HCT116 (cell line): ENCODE data around the gene DNMT3L. TPM values are rescaled to one million over a fixed set of nuclear protein-coding genes. Genes with fewer than 3 reads are reported as not detected.

Source experiments
- ATAC-seq: fragments of 200-7000 bp; cut with Tn5 transposase; 2 replicates; pipeline ENCODE4 v1.9.1; 2020; ENCODE audit warnings: mild to moderate bottlenecking, moderate library complexity
- BruUV-seq: library from RNA; stranded (reverse); fragments of 400-500 nt; replicated peaks from 2 replicates; lab custom pipeline; 2021; lab: Mats Ljungman, UMichigan
- CTCF ChIA-PET: fragments of 300-600 bp; sonication (Branson Sonifier 250); formaldehyde crosslinking; loops from one replicate; lab custom pipeline; 2021; ENCODE audit warnings: antibody characterized with exemption; lab: Charles Lee
- POLR2A ChIA-PET: fragments of 300-600, 350-600 bp; sonication (Branson Sonifier 250); formaldehyde crosslinking; loops from one replicate; lab custom pipeline; 2021; ENCODE audit warnings: antibody characterized with exemption; lab: Charles Lee
- RAD21 ChIA-PET, 2 experiments: fragments of 300-600 bp; sonication (Branson Sonifier 250); formaldehyde crosslinking; loops; one replicate each; lab custom pipeline; 2023; ENCODE audit warnings: low total read pairs in 2 of 2; ENCODE audit not compliant: uncharacterized antibody in 2 of 2, unreplicated experiment in 2 of 2, low non-redundant PET in 1 of 2; lab: Charles Lee
- DNase-seq: peaks from one replicate; pipeline ENCODE4 v3.0.0-alpha.2; 2010; ENCODE audit warnings: low read depth, low spot score
- H2AFZ ChIP-seq: fragments of 200-600 bp; shearing (Covaris generic), sonication (generic); 2 replicates; pipeline ENCODE4 v1.6.1; 2017; ENCODE audit warnings: low read depth, mixed run types, mixed read lengths, antibody characterized with exemption, low read length; ENCODE audit not compliant: poor library complexity, severe bottlenecking
- H3K27ac ChIP-seq: 2 replicates; pipeline ENCODE4 v1.5.1; 2012; ENCODE audit warnings: low read depth, low read length
- H3K27me3 ChIP-seq: fragments of 200-600 bp; sonication (generic); 2 replicates; pipeline ENCODE4 v1.6.1; 2016; ENCODE audit warnings: mixed run types, low read length, mixed read lengths; ENCODE audit not compliant: insufficient read depth
- H3K36me3 ChIP-seq, 2 experiments: fragments of 200-500 bp in 1 of 2; fragments of 200-600 bp in 1 of 2; sonication (Bioruptor generic) in 1 of 2; sonication (generic) in 1 of 2; 2 replicates each; pipeline versions ENCODE4 v1.5.1 to v1.6.1; 2014 to 2016; ENCODE audit warnings: low read length in 2 of 2, inconsistent platforms in 1 of 2, mixed read lengths in 1 of 2, mixed run types in 1 of 2; ENCODE audit not compliant: insufficient read depth in 2 of 2, control insufficient read depth in 1 of 2
- H3K4me1 ChIP-seq, 2 experiments: fragments of 200-600 bp in 1 of 2; sonication (generic) in 1 of 2; 2 replicates each; pipeline versions ENCODE4 v1.5.1 to v1.6.1; 2012 to 2017; ENCODE audit warnings: low read length in 2 of 2, inconsistent platforms in 1 of 2, mild to moderate bottlenecking in 1 of 2, mixed read lengths in 1 of 2, mixed run types in 1 of 2, moderate library complexity in 1 of 2; ENCODE audit not compliant: insufficient read depth in 2 of 2, control insufficient read depth in 1 of 2
- H3K4me2 ChIP-seq: fragments of 200-600 bp; sonication (generic); 2 replicates; pipeline ENCODE4 v1.6.1; 2017; ENCODE audit warnings: mixed run types, low read length, mixed read lengths
- H3K4me3 ChIP-seq, 2 experiments: fragments of 200-600 bp in 1 of 2; sonication (generic) in 1 of 2; replicated peaks in 1 of 2; 2 replicates each; pipeline ENCODE4 v1.5.1; 2011 to 2016; ENCODE audit warnings: low read length in 2 of 2, control low read depth in 1 of 2, low read depth in 1 of 2, mild to moderate bottlenecking in 1 of 2, mixed read lengths in 1 of 2, mixed run types in 1 of 2
- H3K79me2 ChIP-seq: fragments of 200-600 bp; sonication (generic); 2 replicates; pipeline ENCODE4 v1.6.1; 2017; ENCODE audit warnings: mild to moderate bottlenecking, mixed run types, low read length, moderate library complexity, mixed read lengths; ENCODE audit not compliant: insufficient read depth
- H3K9ac ChIP-seq: fragments of 200-600 bp; sonication (generic); 2 replicates; pipeline ENCODE4 v1.6.1; 2016; ENCODE audit warnings: low read length, mixed read lengths
- H3K9me2 ChIP-seq: fragments of 200-600 bp; sonication (generic), shearing (Covaris generic); 2 replicates; pipeline ENCODE4 v1.6.1; 2017; ENCODE audit warnings: mixed run types, mild to moderate bottlenecking, moderate library complexity; ENCODE audit not compliant: insufficient read depth
- H3K9me3 ChIP-seq, 2 experiments: fragments of 200-500 bp in 1 of 2; fragments of 200-600 bp in 1 of 2; sonication (Bioruptor generic) in 1 of 2; sonication (generic) in 1 of 2; 2 replicates each; pipeline ENCODE4 v1.6.1; 2014 to 2017; ENCODE audit warnings: low read length in 2 of 2, mixed read lengths in 2 of 2, inconsistent platforms in 1 of 2, low read depth in 1 of 2, mild to moderate bottlenecking in 1 of 2, mixed run types in 1 of 2, moderate library complexity in 1 of 2; ENCODE audit not compliant: control insufficient read depth in 1 of 2, insufficient read depth in 1 of 2
- H4K20me1 ChIP-seq: fragments of 200-600 bp; sonication (generic), shearing (Covaris generic); 2 replicates; pipeline ENCODE4 v1.6.1; 2017; ENCODE audit warnings: mixed run types, mild to moderate bottlenecking, moderate library complexity; ENCODE audit not compliant: insufficient read depth
- EGR1 ChIP-seq: IDR thresholded peaks from 2 replicates; pipeline ENCODE4 v1.6.1; 2012; ENCODE audit warnings: low read depth
- ELF1 ChIP-seq: IDR thresholded peaks from 2 replicates; pipeline ENCODE4 v1.6.1; 2012; ENCODE audit warnings: low read depth, borderline replicate concordance
- EZH2 ChIP-seq: fragments of 200-600 bp; sonication (generic); IDR thresholded peaks from 2 replicates; pipeline ENCODE4 v1.6.1; 2017; ENCODE audit warnings: antibody characterized with exemption, mixed run types
- EZH2phosphoT487 ChIP-seq: fragments of 200-600 bp; IDR thresholded peaks from 2 replicates; pipeline ENCODE4 v1.6.1; 2018; ENCODE audit warnings: antibody characterized with exemption, borderline replicate concordance
- JUND ChIP-seq: IDR thresholded peaks from 2 replicates; pipeline ENCODE4 v1.6.1; 2012
- POLR2AphosphoS5 ChIP-seq: IDR thresholded peaks from 2 replicates; pipeline ENCODE4 v1.6.1; 2011; ENCODE audit warnings: mild to moderate bottlenecking, low read depth, low read length, moderate library complexity
- RAD21 ChIP-seq: IDR thresholded peaks from 2 replicates; pipeline ENCODE4 v1.6.1; 2012; ENCODE audit warnings: low read depth, mild to moderate bottlenecking
- SP1 ChIP-seq: IDR thresholded peaks from 2 replicates; pipeline ENCODE4 v1.6.1; 2012; ENCODE audit warnings: low read depth
- SRF ChIP-seq: IDR thresholded peaks from 2 replicates; pipeline ENCODE4 v1.6.1; 2012; ENCODE audit warnings: low read depth
- YY1 ChIP-seq: IDR thresholded peaks from 2 replicates; pipeline ENCODE4 v1.6.1; 2011; ENCODE audit warnings: low read length, low read depth, moderate library complexity, mild to moderate bottlenecking; ENCODE audit not compliant: insufficient replicate concordance; ENCODE audit errors: extremely low read depth
- ZFX ChIP-seq: fragments of 450-650 bp; IDR thresholded peaks from 2 replicates; pipeline ENCODE4 v1.6.1; 2017
- ZNF274 ChIP-seq: fragments of 200-500 bp; sonication (Bioruptor generic); IDR thresholded peaks from 2 replicates; pipeline ENCODE4 v1.6.1; 2014; ENCODE audit warnings: mild to moderate bottlenecking, low read depth, low read length, inconsistent platforms
- intact Hi-C: fragments of 100-400 bp; cut with micrococcal nuclease; formaldehyde crosslinking; loops from 2 replicates; pipeline ENCODE4 v1.10.0; 2022
- total RNA-seq: library from RNA; stranded (reverse); gene quantifications from one replicate; pipeline ENCODE4 v1.2.1, GENCODE V29; 2021; ENCODE audit not compliant: unreplicated experiment
- TF ChIP-seq, protein P1 (sequence below): IDR thresholded peaks from 2 replicates; pipeline ENCODE4 v1.6.1; 2012
- TF ChIP-seq, protein P2 (sequence below): IDR thresholded peaks from 2 replicates; pipeline ENCODE4 v1.6.1; 2011; ENCODE audit warnings: mild to moderate bottlenecking, low read length, moderate library complexity; ENCODE audit not compliant: insufficient replicate concordance; ENCODE audit errors: extremely low read depth

DNMT3L gene
- total RNA-seq, 1 experiment from 2014 or later, result not detected

DNA sequence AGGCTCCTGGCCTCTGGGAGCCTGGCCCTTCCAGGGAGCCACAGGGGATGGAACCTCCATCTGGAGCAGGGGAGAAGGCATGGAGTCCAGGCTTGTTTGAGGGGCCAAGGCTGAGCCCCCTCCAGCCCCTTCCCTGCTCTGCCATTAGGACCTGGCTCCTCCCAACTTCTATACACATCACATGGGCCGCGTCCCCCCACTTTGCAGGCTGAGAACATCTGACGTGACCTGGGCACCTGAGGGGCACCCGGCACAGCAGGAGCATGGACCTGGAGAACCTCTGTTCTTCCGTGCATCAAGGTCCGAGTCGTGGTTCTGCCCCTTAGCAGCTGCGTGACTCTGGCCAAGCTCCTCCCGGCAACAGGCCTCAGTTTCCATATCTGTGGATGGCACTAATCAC, 20.1 kb upstream of the DNMT3L start:
- Histone ChIP-seq H3K9ac (no peak overlapping the region), H3K79me2 (no peaks in the 10 kb centered on the region), H3K4me2 (no peak overlapping the region), H3K36me3 (no peaks in the 10 kb centered on the region), H3K27me3 (no peaks in the 10 kb centered on the region), H3K9me2 (no peaks in the 10 kb centered on the region), H3K4me1 (no peaks in the 10 kb centered on the region), H2AFZ (no peak overlapping the region), H3K27ac (no peak overlapping the region), H4K20me1 (no peaks in the 10 kb centered on the region)
- POLR2A ChIA-PET, result no interaction called here
- DNase-seq, result no peak
- no peak for TF ChIP-seq POLR2AphosphoS5
- TF ChIP-seq, protein P1, sequence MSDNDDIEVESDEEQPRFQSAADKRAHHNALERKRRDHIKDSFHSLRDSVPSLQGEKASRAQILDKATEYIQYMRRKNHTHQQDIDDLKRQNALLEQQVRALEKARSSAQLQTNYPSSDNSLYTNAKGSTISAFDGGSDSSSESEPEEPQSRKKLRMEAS, result no peak
- no peak for TF ChIP-seq ZFX
- no peak for TF ChIP-seq ZNF274
- TF ChIP-seq SP1, result no peak
- TF ChIP-seq YY1, result no peak
- TF ChIP-seq SRF, result no peak
- TF ChIP-seq EZH2, result no peak
- no peak for TF ChIP-seq RAD21
- TF ChIP-seq, protein P2, sequence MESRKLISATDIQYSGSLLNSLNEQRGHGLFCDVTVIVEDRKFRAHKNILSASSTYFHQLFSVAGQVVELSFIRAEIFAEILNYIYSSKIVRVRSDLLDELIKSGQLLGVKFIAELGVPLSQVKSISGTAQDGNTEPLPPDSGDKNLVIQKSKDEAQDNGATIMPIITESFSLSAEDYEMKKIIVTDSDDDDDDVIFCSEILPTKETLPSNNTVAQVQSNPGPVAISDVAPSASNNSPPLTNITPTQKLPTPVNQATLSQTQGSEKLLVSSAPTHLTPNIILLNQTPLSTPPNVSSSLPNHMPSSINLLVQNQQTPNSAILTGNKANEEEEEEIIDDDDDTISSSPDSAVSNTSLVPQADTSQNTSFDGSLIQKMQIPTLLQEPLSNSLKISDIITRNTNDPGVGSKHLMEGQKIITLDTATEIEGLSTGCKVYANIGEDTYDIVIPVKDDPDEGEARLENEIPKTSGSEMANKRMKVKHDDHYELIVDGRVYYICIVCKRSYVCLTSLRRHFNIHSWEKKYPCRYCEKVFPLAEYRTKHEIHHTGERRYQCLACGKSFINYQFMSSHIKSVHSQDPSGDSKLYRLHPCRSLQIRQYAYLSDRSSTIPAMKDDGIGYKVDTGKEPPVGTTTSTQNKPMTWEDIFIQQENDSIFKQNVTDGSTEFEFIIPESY, result no peak
- no peak for TF ChIP-seq EGR1
- no peak for TF ChIP-seq JUND
- TF ChIP-seq ELF1, result no peak
- no peak for TF ChIP-seq EZH2phosphoT487
- TF ChIP-seq, all 23 proteins: peak for 0
- H3K4me3 ChIP-seq, result no peak overlapping the region
- RAD21 ChIA-PET, result no interaction called here
- no peak for ATAC-seq
- intact Hi-C loops, result no loop called here
- CTCF ChIA-PET, result no interaction called here
- no peaks in the 10 kb centered on the region for H3K9me3 ChIP-seq
- no TSS peak for BruUV-seq
